Forelimb muscle (tissue), 1 donor: ENCODE results near the gene CD1B. TPM values are rescaled to one million over a fixed set of nuclear protein-coding genes. Genes with fewer than 3 reads are reported as not detected.
"Not testable (repeated sequence)": the region's sequence is repeated elsewhere in the genome, so short reads cannot be mapped to it uniquely, and the experiment has no call there.

Experiments used
- DNase-seq: peaks from one replicate; pipeline ENCODE4 v3.0.0-alpha.2; 2013; ENCODE audit warnings: low read depth
- polyA plus RNA-seq: library from polyadenylated mRNA; unstranded; fragments of 120-200 nt; gene quantifications from one replicate; pipeline ENCODE4 v1.2.1, GENCODE V29; 2013; ENCODE audit not compliant: insufficient read length

The CD1B gene
- polyA plus RNA-seq = not detected

DNA sequence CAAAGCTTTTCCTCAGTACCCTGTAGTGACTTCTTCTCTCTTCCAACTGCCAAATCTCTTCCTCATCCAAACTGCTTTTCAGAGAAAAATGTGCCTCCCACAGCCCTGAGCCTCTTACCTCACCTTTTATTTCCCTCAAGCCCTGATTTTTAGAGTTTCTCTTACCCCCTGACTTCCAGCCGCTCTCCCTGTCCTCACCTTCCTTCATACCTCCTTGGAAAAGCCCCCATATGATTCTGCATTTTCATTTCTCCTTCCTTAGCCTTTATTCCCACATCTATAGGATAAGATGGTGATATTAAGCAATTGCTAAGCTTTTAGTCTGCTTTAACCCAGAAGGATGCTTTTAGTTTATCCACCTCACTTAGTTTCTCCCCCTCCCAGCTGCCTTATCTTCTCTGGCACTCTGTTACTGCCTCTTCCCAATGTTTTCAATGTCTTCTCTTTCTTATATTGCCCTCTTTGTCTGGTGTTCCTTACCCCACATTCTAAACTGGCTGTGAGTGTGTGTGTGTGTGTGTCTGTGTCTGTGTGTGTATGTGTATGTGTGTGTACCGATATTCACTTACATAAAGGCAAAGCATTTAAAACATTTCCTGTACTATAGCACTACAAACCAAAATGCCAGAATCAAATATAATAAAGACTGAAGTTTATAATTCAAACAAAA is at the start of gene CD1B:
Gene CD1B, minus strand, starts transcription at position 51 of the 670 bp plus-strand sequence. CDS start 108 bp downstream, outside the sequence.
- no peak for DNase-seq

GRCh38 chr1:158374860-158375259 is 43.5 kb upstream of the CD1B start:
- DNase-seq = no peak

- DNase-seq = not testable (repeated sequence)
These were observed 42.8 kb upstream of the CD1B start for GRCh38 chr1:158374101-158374500.

- DNase-seq = no peak
These were observed 40.0 kb upstream of the CD1B start for GRCh38 chr1:158371188-158371953.

DNA sequence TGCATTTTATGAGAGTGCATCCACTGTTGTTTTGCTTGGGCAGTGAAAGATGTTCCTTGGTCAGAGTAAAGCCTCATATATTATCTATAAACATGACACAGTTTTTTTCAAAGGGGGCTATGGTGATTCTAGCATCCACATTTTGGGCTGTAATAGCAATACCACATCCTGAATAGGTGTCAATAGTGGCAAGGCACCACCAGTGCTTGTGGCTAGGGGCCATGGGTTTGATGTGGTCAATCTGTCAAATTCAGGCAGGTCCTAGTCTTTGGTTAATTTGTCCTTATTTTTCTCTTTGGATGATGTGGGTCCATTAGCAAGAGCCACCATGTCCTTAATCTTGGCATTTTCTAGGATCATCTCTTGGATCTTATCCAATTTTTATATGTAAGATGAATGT is 35.5 kb upstream of the CD1B start:
- DNase-seq = no peak

- DNase-seq = no peak
These were observed 31.6 kb upstream of the CD1B start for GRCh38 chr1:158362941-158363340.

GRCh38 chr1:158362482-158362881 is 31.2 kb upstream of the CD1B start:
- no peak for DNase-seq

DNA sequence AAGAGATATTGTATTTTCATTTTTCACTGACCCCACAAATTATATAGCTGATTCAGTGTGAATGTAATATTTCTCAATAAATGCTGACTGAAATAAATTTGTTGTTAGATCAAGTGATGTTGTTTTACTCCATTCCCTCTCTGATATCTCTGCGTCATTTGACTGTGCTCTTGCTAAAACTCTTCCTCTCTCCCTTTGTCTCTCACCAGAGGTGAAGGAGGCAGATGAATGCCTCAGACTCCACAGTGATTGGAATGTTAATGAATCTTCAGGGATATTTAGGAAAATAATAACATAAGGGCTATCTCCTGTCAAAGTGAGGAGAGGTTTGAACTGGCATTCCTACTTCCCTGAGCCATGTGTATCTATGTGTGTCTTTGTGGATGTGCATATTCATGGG is 26.1 kb upstream of the CD1B start:
- DNase-seq = no peak

GRCh38 chr1:158356616-158357015 is 25.3 kb upstream of the CD1B start:
- no peak for DNase-seq

- no peak for DNase-seq
These were observed 24.5 kb upstream of the CD1B start for GRCh38 chr1:158355773-158356285.

DNA sequence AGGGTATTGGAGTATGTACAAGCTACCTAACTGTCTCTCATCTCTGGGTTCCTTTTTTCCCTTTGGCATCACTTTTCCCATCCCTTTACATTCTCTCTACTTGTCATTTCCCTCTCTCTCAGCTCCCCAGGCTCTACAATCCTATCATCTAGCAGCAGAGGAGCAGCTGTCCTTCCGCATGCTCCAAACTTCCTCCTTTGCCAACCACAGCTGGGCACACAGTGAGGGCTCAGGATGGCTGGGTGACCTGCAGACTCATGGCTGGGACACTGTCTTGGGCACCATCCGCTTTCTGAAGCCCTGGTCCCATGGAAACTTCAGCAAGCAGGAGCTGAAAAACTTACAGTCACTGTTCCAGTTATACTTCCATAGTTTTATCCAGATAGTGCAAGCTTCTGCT is 22.9 kb upstream of the CD1B start:
- no peak for DNase-seq

DNA sequence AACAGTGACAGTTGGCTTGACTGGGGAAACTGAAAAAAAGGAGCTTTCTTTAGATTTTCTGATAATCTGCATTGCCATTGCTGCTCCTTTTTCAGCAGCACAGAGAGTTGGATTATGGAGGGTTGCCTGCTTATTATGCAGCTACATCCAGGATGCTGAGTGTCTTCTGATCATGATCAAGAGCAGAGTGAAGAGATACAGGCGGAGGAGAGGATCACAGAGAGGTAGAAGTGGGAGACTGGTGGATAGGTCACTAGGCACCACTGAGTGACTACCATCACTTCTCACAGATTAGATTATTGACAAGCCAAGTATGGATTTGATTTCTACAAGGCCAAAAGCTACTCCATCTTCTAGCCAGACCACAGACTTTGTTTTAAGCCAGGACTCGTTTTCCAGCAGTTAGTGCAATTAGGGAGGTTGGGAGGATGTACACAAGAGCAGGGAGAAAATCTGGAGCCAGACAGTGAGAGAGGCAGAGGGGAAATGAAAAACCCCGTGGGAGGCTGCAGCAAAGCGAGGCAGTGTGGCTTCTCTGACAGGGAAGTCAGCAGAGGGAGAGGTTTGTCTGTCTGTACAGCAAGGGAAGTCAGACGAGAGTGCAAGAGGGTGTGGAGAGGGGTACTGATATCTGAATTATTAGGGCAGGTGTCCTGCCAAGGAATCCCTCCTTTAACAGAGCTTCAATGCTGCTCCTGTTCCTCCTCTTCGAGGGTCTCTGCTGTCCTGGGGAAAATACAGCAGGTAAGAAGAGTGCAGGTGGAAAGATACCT is 22.2 kb upstream of the CD1B start, which contains the start of gene CD1E:
Gene CD1E, plus strand, starts transcription at position 592 of the 773 bp plus-strand sequence. Its CDS starts 95 bp downstream, at position 687.
- no peak for DNase-seq

DNA sequence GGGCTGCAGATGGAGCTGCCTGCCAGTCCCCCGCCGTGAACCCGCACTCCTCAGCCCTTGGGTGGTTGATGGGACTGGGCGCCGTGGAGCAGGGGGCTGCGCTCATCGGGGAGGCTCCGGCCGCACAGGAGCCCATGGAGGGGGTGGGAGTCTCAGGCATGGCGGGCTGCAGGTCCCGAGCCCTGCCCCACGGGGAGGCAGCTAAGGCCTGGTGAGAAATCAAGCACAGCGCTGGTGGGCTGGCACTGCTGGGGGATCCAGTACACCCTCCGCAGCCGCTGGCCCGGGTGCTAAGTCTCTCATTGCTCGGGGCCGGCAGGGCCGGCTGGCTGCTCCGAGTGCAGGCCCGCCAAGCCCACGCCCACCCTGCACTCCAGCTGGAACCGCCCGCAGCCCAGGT is 17.6 kb upstream of the CD1B start:
- DNase-seq = not testable (repeated sequence)

DNA sequence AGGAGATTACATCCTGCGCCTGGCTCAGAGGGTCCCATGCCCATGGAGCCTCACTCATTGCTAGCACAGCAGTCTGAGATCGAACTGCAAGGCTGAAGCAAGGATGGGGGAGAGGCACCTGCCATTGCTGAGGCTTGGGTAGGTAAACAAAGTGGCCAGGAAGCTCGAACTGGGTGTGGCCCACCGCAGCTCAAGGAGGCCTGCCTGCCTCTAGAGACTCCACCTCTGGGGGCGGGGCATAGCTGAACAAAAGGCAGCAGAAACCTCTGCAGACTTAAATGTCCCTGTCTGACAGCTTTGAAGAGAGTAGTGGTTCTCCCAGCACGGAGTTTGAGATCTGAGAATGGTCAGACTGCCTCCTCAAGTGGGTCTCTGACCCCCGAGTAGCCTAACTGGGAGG is 5.1 kb upstream of the CD1B start:
- DNase-seq = not testable (repeated sequence)

DNA sequence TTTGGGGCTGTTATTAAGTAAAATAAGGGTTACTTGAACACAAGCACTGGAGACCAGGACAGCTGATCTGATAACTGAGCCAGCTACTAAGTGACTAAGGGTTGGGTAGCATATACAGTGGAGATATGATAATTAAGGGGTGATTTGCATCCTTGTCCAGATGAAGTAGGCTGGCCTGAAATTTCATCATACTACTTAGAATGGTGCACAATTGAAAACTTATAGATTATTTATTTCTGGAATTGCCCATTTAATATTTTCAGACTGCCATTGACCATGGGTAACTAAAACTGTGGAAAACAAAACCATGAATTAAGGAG is 3.8 kb upstream of the CD1B start:
- no peak for DNase-seq

DNA sequence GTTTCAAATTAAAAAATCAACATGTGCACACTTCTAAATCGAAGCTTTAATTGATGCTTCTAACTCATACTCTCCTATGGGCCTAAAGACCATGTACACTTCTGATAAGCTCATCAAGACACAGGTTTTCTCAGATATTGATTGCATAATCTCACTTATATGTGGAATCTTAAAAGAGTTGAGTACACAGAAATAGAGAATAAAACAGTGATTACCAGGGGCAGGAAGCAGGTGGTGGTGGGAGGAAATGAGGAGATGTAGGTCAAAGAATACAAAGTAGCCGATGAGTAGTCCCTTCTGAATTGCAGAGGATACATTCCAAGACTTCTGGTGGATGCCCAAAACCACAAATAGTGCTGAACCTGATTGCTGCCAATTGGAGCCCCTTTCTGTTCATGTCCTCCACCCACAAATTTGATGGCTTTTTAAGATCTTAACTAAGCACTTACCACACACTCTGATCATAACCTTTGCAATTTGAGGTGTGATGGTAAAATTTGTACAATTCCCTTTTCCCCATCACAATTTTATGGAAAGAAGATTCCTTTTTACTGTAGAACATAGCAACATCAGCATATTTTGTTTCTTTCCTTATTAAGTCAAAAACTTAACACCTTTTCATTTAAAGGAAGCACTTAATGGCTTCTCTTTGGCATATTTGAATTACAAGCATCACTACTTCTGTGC is 3.3 kb upstream of the CD1B start:
- DNase-seq = no peak

DNA sequence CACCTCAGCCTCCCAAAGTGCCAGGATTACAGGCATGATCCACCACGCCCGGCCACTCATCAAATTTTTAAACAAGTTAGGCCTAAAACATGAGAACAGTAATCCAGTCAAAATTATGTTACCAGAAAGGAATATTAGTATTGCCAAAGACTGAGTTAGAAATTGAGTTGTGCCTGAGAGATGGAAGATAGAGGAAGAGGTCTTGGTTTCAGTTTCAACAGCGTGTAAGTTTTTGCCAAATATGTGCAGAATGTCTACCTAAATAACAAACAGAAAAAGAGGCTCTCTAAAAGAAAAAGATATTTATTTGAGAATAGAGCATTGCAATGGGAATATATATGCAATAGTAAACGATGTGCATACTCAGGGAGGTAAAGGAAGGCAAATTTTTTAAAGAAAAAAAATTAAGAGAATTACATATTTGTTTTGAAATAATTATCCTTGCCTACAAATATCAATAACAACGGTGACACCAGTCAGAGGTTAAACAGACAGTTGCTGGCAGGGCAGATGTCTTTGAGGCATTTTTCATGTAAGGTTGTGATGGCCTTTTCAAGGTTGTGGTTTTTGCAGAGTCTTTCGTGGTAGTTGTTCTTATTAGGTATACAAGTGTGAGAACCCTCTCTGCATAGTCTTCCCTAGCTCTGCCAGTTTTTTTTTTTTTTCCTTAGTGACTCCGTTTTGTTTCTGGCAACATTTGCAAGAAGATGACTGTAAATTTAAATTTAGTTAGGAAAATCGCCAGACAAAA is 2.2 kb upstream of the CD1B start:
- no peak for DNase-seq

DNA sequence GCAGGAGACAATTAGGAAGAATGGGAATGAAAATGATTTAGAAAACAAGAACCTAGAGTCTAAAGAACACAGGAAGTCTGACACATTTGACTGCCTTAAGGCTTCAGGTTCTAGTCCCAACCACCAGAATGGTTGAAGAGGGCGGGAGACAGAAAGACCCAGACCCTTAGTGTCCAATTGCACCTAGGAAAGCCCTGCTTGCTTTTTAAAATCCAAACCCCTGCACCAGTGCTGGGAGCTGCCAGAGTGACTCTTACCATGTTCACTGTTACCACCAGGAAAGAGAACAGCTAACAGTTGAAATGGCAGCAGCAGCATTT is 265 bp downstream of the CD1B start:
- DNase-seq = no peak

DNA sequence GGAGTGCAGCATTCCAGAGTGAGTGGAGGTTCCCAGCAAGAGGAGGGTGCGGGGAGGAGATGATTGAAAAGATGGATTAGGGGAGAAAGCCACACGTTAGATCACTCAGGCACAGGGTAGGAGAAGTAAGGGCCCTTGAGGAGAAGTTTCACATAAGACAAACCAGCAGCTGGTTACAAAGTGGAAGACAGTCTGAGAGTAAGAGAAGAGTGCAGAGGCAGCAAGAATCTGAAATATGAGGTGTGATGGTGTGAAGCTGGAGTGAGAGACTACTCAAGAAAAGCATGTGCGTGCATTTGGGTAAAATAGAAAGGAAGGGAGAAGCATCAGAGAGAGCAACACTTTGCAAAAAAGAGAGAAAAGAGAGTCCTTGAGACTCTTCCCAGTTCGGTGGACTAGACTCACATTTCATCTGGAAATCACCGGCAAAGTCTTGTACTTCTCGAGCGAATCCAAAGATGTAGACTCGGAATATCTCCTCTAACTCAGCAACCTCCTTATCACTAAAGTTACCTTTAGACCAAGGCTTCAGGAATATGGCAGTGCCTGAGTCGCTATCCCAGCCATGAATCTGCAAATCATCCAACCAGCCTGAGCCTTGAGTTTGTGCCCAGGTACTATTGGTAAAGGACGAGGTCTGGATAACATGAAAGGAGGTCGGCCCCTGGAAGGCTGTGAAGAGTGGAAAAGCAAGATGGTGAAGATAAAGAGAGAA is 783 bp downstream of the CD1B start:
- DNase-seq = no peak

DNA sequence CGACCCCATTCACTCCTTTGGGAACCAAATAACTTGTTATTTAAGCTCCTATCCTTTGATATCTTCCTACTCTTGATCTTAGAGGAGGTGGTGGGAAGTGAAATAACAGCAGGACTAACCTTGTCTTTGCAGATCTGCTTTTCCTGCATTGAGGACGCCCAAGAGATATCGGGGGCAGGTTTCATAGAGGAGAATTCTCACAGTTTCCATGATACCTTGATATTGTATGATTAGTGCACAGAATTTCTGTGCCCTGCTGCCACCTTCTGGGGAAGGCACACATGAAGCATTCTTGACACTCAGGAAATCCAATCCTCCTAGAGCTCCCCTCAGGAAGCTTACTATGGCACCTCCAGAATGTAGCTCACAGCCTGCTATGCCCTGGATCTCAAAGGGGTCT is 1.6 kb downstream of the CD1B start:
- no peak for DNase-seq

DNA sequence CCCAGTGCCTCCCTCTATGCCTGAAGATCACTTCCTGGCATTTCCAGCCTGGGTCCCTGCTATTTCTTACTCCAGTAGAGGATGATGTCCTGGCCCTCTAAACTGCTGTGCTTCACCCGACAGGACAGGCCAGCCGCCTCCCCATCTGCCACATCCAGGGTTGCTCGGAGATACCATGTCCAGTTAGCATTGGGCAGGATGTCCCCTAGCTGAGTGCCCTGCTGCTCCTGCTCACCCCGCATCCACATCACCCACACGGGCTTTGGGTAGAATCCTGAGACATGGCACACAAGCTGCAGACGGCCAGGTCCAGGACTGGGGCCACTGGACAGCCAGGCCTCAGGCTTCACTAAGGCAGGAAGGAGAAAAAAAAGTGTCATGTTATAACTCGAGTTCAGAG is 2.0 kb downstream of the CD1B start:
- no peak for DNase-seq
